CD4-positive, alpha-beta T cell treated with Interleukin-17A for 1 hour (primary cell): ENCODE results near the gene TFE3.

Experiments
- DNase-seq: peaks from one replicate; pipeline ENCODE4 v3.0.0-alpha.2; 2020

The TFE3 gene, protein sequence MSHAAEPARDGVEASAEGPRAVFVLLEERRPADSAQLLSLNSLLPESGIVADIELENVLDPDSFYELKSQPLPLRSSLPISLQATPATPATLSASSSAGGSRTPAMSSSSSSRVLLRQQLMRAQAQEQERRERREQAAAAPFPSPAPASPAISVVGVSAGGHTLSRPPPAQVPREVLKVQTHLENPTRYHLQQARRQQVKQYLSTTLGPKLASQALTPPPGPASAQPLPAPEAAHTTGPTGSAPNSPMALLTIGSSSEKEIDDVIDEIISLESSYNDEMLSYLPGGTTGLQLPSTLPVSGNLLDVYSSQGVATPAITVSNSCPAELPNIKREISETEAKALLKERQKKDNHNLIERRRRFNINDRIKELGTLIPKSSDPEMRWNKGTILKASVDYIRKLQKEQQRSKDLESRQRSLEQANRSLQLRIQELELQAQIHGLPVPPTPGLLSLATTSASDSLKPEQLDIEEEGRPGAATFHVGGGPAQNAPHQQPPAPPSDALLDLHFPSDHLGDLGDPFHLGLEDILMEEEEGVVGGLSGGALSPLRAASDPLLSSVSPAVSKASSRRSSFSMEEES

DNA sequence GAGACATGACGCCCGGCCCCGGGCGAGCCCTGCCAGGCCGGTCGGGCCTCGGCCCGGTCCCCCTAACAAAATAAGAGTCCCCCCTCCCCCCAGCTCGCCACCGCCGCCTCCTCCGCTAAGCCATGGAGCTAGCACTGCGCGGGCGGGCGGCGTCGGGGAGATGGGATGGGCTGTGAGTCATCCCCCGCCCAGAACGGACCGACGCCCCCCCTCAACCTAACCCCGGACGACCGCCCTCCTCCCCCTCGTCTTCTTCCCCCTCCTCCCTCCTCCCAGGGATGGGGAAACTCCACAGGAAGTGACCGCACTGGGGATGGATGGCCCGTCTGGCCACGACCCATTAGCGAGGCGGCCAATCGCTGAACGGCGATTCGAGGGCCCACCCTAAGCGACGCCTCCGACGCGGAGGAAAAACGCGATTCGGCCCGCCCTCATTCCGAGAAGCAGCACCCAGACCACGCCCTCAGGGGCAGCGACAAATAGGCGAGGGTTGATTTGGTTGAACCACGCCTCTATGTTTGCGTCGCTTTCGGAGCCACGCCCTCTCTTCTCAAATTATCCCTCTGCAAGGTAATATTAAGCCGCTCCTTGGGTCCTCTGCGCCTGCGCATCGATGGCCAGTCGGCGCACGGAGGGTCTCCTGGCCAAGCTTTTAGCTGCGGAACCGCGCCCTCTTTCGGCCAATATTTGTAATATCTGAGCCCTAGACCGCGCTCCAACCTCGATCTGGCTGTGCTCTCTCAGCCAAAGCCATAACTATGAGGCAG is at the start of gene TFE3:
Gene TFE3 (minus strand): TSS at position 138 of the 767 bp plus-strand sequence. CDS start 131 bp downstream, at position 7.
- DNase-seq = peak; percentile 99

DNA sequence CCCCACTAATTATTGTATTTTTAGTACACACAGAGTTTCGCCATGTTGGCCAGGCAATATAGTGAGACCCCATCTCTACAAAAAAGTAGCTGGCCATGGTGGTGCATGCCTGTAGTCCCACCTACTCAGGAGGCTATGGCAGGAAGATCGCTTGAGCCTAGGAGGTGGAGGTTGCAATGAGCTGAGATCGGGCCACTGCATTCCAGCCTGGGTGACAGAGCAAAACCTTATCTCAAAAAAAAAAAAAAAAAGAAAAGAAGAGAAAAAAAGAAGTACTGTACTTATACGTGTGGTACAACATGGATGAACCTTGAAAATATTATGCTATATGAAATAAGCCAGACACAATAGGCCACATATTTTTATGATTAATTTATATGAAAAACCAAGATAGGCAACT is 46.4 kb upstream of the TFE3 start:
- DNase-seq = no peak

- DNase-seq = no peak
Observed at GRCh38 chrX:49082271-49082871, 39.2 kb upstream of the TFE3 start.

DNA sequence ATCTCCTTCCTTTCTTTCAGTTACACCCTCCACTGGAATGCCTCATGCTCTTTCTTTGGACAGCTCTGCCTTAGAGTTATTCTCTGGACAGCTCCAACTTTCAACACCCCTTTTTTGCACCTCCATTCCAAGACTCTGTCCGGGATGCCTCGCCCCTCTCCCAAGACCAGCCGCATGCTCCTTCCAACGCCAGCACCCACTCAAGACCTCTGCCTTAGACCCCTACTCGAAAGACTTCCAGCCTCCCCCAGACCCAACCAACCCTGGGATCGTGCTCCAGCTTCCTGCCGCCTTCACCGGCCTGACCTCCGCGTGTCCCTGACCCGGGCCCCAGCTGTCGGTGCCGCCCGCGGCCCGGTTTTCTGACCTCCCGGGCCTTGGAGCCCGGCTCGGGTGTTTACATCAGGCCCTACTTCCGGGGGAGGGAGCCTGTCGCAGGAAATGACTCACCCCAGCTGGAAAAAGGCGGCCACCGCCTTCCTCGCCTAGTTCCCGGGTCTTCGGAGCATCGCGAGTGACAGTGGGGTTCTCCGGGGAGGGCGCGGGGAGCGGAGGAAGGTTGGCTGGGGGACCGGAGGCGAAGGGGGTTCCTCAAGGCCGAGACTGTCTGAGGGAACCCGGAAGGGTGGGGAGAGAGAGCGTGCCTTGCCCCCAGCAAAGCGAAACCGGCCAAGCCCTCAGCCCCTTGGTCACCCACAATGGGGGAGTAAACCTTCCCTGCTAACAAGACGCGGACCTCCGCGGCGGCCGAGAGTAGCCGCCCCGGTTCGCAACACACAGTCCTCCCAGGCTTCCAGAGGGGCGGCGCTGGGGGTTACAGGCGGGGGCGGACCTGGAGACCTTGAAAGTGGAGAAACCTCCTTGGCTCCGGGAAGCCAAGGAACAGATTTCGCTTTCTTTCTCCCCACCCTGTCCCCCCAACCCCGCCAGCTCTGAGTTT is 36.6 kb upstream of the TFE3 start, which contains the start of gene WDR45:
Gene WDR45 (minus strand): TSS at position 399 of the 940 bp plus-strand sequence. CDS start 1,792 bp downstream, outside the sequence.
- peak; percentile 82 for DNase-seq

DNA sequence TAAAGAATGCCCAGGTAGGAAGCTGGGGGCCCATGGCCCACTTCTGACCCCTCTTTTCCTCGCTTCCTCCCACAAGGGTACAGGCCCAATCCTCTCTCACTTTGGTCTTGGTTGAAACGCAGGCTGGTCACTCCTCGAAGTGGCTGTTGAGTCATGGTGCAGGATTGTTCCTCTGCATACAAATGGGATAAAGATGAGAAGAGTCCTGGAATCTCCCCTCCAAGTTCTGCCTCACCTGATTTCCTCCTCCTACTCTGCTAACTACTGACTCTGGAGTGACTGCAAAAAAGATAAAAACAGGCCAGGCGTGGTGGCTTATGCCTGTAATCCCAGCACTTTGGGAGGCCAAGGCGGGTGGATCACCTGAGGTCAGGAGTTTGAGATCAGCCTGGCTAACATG is 34.8 kb upstream of the TFE3 start:
- DNase-seq = no peak

DNA sequence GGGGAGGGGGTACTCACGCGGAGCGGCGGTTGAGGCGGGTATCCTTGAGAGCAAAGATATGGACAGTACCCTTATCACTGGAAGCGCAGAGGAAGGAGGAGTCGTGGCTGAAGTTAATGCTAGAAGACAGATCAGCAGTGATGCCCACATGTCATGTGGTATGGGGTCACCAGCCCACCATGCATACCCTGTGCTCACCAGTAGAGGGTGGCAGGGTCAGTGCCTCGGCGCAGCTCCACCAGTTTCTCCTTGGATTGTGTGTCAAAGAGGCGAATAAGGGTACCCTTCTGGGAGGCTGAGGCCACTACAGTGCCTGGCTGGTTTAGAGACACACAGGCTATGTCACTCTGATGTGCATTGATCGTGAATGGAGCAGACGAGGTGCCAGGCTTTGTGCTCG is 32.2 kb upstream of the TFE3 start:
- DNase-seq = no peak

DNA sequence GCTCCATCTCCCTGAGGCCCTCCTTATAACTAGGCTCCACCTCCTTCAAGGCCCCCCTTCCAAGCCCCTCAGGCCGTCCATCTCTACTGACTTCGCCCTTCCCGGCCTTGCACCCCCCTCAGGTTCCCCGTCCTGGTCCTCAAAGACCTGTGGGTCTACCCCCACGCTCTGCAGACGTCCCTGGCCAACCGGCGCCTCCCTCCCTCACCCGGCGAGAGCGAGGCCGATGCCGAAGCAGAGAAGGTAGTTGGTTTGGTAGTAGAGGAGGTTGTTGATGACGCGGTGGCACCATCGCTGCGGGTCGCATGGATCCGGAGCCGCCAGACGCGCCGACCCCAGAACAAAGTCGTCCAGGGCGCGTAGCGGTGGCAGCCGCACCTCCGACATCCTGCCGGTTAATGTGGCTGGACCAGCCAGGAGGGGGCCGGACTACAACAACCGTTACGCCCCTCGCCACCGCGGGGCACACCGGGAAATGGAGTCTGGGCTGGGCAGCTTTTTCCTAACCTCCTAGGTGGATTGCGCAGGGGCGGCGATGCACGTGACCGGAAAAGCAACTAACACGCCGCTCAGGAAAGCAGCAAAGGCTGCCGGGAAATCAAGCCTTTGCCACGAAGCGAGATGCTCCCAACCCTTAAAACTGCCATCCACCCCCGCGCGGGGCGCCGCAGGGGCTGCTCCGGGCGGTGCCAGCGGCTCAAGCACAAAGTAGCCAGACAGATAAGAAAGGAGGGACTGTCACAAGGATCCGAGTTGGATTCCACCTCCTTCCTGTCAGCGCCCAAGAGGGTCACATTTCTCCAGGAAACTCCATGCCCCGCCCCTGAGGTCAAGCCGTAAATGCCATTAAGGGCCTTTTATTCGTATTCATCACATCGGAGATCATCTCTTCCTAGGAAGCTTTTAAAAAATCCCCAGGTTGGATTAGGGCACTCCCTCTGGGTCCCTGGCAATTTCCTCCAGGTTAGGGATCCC is 30.7 kb upstream of the TFE3 start, which contains the start of gene PRAF2:
Gene PRAF2 (minus strand): TSS at position 402 of the 975 bp plus-strand sequence. CDS start 15 bp downstream, at position 387.
- DNase-seq = peak; percentile 94

GRCh38 chrX:49072712-49073095 is 29.5 kb upstream of the TFE3 start:
- DNase-seq = no peak

GRCh38 chrX:49071877-49072711 is 28.9 kb upstream of the TFE3 start:
- no peak for DNase-seq

GRCh38 chrX:49070988-49071387 is 27.8 kb upstream of the TFE3 start:
- no peak for DNase-seq

GRCh38 chrX:49069038-49069437 is 25.9 kb upstream of the TFE3 start:
- DNase-seq = no peak

DNA sequence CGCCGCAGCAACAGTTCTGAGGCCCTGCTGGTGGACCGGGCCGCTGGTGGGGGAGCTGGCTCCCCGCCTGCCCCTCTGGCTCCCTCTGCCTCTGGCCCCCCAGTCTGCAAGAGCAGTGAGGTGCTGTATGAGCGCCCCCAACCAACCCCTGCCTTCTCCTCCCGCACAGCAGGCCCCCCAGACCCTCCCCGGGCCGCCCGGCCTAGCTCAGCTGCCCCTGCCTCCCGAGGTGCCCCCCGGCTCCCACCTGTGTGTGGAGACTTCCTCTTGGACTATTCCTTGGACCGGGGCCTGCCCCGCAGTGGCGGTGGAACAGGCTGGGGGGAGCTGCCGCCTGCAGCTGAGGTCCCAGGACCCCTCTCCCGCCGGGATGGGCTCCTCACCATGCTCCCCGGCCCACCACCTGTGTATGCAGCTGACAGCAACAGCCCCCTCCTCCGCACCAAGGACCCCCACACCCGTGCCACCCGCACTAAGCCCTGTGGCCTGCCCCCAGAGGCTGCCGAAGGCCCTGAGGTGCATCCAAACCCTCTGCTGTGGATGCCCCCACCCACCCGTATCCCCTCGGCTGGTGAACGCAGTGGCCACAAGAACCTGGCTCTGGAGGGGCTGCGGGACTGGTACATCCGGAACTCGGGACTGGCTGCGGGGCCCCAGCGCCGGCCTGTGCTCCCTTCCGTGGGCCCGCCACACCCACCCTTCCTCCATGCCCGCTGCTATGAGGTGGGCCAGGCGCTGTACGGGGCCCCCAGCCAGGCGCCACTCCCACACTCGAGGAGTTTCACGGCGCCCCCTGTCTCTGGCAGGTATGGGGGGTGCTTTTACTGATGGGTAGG is 24.3 kb upstream of the TFE3 start:
- DNase-seq = no peak

- DNase-seq = no peak
Observed at GRCh38 chrX:49066690-49067089, 23.5 kb upstream of the TFE3 start.

DNA sequence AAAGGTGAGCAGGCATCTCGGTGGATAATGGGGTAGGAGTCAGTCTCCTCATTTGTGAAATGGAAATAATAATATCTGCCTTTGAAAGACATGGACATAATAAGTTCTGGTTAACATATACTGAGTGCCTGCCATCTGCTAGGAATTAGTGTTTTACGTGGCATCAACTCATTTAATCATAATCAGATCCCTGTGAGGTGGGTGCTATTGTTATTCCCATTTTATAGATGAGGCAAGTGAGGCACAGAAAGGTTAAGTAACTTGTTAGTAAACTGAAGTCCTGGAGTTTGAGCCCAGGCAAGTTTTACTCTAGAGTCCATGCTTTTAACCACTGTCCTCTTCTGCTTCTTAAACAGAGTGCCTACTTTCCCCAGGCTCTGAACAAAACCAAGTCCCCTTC is 23.1 kb upstream of the TFE3 start:
- no peak for DNase-seq

DNA sequence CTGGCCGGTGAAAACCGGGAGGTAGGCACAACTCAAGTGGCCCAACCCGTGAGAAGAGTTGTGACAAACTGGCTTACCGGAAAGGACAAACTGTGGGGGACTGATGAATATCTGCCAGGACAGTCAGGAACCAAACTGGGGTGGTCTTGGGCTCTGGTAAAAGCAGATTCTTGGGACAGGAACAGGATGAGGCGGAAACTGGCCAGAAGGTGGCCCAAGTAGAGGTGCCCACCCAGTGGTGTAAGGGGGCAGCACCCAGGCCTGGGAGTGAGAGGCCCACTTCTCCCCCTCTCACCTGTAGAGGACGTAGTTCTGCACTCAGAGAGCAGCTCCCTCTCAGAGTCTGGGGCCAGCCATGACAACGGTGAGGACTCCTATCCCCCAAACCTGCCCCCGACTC is 21.6 kb upstream of the TFE3 start:
- DNase-seq = no peak

DNA sequence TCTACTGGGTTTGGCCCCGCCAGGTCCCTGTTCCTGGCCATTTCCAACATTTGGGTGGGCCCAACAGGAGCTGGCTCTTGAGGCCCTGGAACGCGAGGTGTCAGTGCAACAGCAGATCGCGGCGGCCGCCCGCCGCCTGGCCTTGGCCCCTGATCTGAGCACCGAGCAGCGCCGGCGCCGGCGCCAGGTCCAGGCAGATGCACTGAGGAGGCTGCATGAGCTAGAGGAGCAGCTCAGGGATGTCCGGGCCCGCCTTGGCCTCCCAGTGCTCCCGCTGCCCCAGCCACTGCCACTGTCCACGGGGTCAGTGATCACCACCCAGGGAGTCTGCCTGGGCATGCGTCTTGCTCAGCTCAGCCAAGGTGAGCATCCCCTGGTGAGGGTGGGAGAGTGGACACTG is 21.1 kb upstream of the TFE3 start:
- DNase-seq = no peak

DNA sequence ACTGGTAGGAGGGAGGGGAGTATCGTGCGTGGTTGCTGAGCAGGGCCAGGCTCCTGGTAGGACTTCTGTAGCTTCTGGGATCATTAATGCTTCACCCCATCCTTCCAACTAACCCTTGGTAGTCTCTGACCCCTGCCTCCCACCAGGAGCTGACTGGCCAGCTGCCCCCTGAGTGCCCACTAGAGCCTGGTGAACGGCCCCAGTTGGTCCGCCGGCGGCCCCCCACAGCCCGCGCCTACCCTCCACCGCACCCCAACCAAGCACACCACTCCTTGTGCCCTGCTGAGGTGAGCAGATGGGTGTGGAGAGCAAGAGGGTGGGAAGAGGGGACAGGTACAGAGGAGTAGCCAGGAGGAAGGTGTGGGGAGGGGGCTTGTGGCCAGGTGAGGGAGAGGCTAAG is 20.6 kb upstream of the TFE3 start:
- no peak for DNase-seq

DNA sequence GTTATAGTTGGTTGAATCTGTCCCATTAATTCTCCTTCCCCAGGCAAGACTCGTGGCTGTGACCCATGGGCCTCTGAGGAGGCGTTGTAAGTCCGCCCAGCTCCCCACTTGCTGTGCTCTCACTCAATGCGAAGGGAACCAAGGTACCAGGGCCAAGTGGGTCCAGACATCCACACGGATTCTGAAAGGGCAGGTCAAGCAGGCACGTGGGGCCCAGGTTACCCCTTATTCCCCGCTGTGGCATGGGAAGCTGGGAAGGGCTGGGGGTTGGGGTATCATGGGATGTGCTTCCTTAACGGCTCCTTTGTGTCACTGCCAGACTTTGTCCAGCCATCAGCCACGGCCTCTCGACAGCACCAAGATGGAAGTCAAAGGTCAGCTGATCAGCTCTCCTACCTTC is 18.8 kb upstream of the TFE3 start:
- no peak for DNase-seq

- no peak for DNase-seq
Observed at GRCh38 chrX:49061490-49061889, 18.3 kb upstream of the TFE3 start.
